HL-60/S4 treated with phorbol 12-myristate 13-acetate at 8.2 ng/mL for 4 days and 3 days (cell line): ENCODE results near the gene ADAMTS9.

ENCODE experiments used
- in situ Hi-C: fragments of 300-500 bp; cut with MboI; formaldehyde crosslinking; loops from 2 replicates; pipeline ENCODE4 v1.15.0; 2022; ENCODE audit warnings: low sequenced_read_pairs

Gene ADAMTS9, protein sequence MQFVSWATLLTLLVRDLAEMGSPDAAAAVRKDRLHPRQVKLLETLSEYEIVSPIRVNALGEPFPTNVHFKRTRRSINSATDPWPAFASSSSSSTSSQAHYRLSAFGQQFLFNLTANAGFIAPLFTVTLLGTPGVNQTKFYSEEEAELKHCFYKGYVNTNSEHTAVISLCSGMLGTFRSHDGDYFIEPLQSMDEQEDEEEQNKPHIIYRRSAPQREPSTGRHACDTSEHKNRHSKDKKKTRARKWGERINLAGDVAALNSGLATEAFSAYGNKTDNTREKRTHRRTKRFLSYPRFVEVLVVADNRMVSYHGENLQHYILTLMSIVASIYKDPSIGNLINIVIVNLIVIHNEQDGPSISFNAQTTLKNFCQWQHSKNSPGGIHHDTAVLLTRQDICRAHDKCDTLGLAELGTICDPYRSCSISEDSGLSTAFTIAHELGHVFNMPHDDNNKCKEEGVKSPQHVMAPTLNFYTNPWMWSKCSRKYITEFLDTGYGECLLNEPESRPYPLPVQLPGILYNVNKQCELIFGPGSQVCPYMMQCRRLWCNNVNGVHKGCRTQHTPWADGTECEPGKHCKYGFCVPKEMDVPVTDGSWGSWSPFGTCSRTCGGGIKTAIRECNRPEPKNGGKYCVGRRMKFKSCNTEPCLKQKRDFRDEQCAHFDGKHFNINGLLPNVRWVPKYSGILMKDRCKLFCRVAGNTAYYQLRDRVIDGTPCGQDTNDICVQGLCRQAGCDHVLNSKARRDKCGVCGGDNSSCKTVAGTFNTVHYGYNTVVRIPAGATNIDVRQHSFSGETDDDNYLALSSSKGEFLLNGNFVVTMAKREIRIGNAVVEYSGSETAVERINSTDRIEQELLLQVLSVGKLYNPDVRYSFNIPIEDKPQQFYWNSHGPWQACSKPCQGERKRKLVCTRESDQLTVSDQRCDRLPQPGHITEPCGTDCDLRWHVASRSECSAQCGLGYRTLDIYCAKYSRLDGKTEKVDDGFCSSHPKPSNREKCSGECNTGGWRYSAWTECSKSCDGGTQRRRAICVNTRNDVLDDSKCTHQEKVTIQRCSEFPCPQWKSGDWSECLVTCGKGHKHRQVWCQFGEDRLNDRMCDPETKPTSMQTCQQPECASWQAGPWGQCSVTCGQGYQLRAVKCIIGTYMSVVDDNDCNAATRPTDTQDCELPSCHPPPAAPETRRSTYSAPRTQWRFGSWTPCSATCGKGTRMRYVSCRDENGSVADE (N-terminal part only)

DNA sequence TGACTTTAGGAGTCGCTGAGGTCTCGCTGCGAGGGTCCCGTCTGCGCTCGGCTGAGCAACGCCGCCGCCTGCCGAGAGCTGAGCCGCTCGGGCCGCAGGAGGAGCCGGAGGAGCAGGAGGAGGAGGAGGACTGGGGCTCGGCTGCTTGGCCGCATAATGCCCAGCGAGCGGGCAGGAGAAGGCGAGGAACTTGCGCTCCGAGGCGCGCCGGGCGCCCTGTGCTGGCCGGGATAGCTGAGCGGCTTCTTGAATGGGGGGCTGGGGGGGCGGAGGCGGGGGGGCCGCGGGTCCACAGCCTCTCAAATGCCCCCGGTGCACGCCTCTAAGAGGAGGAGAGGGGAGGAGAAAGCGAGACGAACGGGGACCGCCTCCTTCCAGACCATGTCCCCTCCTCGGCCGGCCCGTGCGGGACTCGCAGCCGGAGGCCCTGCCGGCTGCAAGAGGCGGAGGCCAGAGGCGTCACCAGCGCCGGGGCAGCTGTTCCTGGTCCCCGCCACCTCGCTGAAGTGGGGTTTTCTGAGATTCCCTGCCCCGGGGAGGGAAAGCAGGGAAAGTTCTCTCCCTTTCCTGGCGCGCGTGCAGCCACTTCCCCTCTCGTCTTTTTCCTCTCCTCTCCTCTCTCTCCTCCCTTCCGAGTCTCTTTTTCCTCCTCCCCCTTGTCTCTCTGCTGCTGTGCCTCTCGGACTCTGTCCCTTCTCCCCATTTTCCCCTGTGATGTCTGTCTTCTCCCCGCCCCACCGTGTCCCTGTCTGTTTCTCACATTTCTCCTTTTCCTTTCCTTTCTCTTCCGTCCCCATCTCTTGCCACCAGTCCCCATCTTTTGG lies at the start of gene ADAMTS9:
TSS of gene ADAMTS9 (minus strand) at position 220 of the 824 bp plus-strand sequence. CDS start 343 bp downstream, outside the sequence.
- in situ Hi-C loops = no loop called here

DNA sequence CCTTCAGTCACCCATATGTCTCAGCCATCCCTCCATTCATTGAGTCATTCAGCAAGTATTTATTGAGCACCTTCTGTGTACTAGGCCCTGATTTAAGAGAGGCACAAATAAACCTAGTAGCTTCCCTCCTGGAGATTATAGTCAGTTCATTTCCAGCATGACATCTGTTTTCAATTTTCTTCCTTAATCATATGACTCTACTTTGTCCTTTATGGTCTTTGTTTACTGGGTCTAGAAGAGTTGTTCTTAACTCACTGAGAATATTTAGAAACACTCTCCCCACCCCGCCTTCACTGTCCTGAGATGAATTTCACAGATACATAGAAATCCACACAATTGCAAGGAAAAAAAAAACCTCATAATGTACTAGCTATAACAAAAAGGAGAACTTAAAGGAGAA lies 44.8 kb upstream of the ADAMTS9 start:
- in situ Hi-C loops = no loop called here

DNA sequence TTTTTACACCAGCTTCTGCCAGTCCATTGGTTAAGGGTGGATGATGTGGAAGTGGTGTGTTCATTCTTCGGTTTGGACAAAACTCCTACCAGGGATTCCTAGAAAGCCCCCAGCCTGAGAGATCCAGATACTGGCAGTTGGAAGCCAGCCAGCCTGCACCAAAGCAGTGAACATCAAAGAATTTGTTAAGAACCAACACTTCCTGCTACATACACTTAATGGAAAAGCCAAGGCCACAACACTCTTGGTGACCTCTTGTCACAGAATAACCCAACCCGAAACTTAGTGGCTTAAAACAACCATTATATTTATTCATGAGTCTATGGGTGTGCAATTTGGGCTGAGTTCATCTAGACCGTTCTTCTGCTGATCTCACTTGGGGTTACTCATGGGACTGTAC lies 42.9 kb upstream of the ADAMTS9 start:
- in situ Hi-C loops = no loop called here

DNA sequence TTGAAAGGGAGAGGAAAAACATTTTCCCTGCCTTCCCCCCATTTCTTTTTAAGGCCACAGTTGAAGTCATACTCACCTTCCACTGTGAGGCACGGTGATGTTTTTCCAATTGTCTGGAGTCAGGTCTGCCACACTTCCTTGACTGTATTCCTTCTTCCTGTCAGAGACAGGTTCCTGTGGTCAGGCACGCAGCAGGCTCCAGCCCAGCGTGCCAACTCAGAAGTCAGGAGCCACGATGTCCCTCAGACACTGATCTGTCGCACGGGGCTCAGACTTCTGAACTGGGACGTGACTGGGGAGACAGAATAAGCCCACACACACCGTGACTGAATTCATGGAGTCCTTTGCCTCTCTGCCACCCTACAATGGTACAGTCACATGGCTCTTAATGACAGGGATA lies 41.2 kb upstream of the ADAMTS9 start:
- in situ Hi-C loops = no loop called here

DNA sequence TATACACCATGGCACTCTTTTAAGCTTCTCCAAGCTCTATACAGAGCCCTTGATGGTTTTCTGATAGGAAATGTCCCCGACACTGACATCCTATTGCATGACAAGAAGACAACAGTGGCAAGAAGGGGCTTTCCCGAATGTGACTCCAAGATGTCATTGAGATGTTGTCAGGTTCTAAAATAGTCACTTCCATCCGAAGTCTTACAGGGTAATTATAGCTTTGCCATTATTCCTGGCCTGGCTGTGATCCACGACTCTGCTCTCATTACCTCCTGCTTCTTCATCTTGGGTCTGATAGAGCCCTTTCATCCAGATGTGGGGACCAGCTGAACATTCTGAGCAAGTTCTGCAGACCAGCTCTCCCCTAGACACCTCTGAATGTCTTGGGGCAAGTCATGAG lies 40.6 kb upstream of the ADAMTS9 start:
- in situ Hi-C loops = no loop called here

DNA sequence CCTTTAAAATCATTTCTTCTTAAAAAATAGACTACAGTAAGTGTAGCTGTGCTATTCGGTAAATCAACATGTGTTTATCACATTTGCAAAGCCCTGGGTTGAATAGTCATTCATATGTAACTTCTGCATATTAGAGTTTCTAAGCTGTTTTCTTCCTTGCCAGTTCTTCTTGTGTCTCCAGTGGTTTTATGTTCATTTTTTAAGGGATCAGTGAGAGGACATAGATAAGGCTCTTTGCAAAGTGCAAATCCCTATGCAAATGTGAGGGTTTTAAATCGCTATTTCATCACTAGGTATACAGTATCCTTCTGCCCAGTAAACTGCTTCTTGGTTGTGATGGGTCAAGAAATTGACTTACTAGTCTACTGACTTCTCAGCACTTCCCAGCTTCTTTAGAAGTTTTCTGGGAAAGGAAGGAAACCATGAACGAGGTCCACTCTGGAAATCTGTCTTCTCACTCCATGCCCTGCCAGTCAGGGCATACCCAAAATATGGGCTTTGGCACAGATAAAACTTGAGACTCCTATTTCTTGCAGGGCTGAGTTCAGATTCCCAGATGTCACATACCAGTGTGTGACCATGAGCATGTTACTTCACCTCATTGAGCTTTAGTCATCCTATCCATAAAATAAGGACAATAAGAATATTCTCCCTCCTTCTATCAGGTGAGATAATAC lies 38.8 kb upstream of the ADAMTS9 start:
- in situ Hi-C loops = no loop called here

DNA sequence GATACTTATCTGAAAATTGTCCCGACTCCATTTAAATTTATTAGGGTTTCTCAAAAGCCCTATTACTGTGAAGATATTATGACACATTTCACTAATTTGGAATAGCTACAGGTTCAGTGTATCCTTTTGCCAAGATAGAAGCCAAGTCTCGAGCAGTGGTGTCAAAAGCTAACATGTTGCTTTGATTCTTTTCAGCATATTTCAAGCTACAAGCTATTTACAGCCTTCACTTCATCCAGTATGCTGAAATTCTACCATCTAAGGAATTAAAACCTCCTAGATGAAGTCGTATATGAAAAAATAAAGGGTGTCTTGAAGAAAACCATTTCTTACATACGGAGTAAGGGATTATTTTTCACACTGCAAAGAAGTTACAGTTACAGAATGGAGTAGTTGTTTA lies 31.2 kb upstream of the ADAMTS9 start:
- in situ Hi-C loops = no loop called here

DNA sequence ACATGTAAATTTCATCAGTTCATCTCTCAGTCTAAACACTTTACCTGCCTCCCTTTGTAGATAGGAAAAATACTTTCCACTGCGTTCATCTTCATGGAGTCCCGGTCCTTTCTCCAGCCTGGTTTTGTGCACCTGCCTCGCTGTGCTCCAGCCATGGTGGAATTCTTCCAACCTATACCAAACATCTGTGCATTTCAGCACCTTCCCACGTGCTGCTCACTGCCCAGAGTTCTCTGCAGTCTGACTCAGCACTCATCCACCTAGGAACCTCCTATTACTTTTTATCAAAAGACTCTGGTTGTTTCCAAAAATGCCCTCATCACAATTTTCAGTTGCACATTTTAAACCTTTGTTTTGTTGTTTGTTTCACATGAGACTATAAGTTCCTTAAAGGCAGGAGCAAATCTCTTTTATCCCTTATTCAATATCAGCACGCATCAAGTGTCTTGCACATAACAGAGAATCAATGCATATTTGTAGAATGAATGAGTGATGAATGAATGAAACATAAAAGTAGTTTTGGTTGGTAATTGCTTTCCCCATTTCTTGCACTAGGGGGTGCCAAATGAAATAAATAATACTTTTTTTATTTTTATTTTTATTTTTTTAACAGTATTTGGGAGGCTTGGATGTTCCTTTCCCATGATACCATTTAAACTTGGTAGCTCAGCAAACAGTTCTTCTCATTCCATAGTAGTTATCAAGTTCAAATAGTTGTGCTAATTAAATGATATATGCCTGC lies 30.2 kb upstream of the ADAMTS9 start:
- in situ Hi-C loops = no loop called here

DNA sequence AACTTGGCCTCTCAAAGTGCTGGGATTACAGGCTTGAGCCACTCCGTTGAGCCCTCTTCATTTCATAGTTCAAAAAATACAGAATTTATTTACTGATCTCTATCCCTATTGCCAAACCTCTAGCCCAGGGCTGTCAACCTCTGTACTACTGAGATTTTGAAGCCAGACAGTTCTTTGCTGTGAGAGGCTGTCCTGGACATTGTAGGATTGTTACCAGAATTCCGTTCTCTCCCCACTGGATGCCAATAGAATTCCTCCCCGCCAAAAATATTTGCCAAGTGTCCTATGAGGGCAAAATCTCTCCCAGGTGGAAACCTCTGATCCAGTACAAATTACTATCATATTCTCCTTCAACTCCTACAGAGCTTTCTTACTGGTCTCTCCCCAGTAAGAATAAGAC lies 29.6 kb upstream of the ADAMTS9 start:
- in situ Hi-C loops = no loop called here

DNA sequence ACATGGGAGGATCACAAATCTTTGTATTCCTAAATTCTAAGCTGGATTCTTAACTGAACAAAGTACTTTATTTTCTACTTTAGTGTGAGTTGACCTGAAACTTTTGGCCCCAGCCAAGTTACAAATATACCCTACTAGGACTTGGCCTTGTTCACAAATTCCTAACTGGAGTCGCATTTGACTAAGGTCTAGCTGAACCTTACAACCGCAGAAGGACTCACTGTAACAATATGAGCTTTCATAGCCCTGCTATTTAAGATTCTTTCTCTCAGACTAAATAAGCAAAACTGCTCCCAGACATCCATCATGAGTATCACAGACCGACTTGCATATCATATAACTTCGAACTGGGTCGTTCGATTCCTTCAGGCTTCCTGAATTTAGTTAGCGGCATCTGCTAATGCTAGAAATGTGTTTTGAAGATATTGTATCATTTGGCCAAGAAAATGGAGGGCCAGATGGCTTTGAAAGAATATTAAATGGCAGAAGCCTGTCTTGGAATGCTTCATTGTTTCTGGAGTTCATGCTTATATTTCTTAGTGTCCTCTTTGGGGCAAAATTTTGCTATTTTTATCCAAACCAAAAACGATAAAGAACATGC lies 28.4 kb upstream of the ADAMTS9 start:
- in situ Hi-C loops = no loop called here

DNA sequence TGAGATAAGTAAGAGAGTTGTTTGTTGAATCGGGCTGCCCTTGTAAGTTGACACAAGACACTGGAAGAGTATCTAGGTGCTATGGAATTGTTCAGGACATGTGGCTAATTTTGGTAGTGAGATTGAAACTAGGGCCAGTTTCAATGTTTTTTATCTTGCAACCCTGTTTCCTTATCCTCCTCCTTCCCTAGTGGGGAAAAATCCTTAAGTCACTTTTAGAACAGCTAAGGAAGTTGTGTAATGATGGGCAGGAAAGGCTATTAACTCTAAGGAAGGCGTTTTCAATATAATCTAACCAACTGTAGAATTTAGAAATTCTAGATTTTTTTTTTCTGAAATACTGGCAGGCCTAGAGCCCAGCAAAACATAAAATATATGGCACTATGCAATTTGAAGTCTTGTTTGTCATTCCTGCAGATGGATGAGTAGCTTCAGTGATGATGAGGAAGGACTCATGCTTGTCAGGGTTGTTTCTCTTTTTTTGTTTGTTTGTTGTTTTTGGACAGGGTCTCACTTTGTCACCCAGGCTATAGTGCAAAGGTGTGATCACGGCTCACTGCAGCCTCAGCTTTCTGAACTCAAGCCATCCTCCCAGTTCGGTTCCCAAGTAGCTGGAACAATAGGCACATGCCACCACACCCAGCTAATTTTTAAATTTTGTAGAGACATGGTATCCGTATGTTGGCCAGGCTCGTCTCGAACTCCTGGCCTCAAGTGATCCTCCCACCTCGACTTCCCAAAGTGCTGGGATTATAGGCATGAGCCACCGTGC lies 27.6 kb upstream of the ADAMTS9 start:
- in situ Hi-C loops = no loop called here

DNA sequence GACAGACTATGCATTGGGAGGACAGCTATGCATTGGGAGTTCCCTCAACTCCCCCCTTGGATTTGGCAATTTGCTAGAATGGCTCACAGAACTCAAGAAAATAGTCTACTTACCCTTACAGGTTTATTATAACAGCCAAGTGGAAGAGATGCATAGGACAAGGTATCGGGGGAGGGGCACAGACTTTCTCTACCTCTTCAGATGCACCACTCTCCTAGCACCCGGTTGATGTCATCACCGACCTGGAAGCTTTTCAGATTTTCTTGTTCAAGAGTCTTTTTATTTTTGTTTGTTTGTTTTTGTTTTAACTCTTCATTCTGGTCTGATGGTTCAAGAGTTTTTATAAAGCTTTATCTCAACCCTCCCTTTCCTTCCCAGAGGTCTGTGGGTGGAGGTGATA lies 20.7 kb upstream of the ADAMTS9 start:
- in situ Hi-C loops = no loop called here

DNA sequence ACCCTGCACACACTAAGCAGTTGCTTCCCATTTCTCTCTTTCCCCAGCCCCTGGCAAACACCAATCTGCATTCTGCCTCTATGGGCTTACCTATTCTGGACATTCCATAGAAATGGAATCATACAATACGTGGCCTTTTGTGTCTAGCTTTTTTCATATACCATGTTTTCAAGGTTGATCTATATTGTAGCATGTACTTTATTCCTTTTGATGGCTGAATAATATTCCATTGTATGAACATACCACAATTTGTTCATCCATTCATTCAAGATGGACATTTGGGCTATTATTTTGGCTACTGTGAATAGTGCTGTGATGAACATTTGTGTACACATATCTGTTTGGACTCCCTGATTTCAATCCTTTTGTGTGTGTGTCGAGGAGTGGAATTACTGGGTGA lies 18.1 kb upstream of the ADAMTS9 start:
- in situ Hi-C loops = no loop called here

DNA sequence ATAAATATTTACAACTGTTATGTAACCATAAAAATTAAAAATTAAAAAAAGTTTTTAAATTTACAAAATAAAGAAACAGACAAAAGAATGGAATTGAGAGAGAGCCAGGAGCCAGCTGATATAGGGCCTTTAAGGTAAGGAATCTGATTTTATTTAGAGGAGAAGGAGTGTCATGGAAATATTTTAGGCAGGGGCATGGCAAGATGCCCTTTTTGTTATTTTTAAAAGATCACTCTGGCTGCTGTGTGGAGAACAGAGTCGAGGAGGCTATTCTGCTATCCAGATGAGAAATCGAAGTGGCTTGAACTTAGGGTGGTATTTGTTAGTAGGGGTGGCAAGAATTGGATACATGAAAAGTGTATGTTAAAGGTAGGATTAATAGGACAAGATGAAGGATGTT lies 9.1 kb upstream of the ADAMTS9 start:
- in situ Hi-C loops = no loop called here

DNA sequence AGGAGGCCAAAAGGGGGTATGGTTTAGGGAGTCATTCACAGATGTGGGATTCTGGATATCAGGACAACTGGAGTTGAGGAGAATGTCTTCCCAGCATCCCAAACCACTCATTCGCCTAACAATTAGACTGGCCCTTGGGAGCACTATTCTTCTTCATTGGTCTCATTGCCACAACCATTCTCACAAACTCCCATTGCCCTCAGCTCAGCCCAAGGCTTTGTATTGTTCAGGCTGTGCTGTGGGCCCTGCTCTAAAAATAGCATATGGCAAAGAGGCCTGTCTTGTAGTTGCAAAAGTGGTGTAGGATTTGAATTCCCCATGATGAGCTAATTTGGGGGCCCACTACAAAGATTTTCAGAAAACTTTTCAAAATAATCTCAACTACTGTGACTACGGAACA lies 6.3 kb upstream of the ADAMTS9 start:
- in situ Hi-C loops = no loop called here

DNA sequence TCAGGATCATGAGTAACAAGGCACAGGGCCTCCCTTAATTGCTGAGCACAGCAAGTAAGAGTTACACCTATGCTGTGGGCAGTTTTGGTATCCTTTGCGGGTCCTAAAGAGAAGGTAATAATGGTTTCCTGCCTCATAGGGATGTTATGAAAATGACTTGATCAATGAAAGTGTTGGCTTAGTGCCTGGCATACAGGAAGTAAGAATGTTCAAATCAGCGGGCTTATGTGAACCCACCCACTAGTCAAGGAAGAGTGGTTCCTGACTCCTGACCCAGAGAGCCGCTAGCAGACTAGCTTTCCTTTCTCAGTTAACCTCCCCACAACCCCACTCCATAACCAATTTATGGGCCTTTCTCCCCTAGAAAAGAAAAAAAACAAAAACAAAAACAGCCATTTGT lies 5.2 kb upstream of the ADAMTS9 start:
- in situ Hi-C loops = no loop called here

DNA sequence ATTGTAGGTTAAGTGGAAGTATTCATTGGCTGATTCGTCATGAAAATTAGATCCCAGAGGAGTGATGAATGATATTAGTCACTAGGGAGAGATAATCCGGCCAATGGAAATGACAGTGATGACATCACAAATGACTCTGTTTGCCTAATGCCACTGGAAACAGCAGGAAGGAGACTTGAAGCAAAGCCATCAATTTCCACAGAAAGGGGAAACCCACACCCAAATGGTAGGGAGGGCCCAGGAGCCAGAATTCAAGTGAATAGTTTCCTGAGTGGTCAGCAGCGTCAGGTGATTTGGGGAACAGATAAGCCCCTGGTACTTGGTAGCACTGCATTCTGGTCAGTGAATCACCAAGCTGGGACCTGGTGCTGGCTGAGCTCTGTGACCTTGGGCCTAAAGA lies 3.3 kb upstream of the ADAMTS9 start:
- in situ Hi-C loops = no loop called here
